SU-DHL-6 (cell line): ENCODE data around the gene ATXN7L1.

Source experiments
- H2AFZ ChIP-seq: fragments of 200-600 bp; sonication (generic); 2 replicates; pipeline ENCODE4 v1.6.1; 2014; ENCODE audit warnings: low read depth, mild to moderate bottlenecking, moderate library complexity, mixed read lengths, antibody characterized with exemption, low read length; ENCODE audit not compliant: severe bottlenecking
- H3F3A ChIP-seq: fragments of 200-600 bp; shearing (Covaris generic); 2 replicates; pipeline ENCODE4 v1.6.0; 2016; ENCODE audit warnings: antibody characterized with exemption, mild to moderate bottlenecking; ENCODE audit not compliant: insufficient read depth
- H3K27ac ChIP-seq: fragments of 200-600 bp; sonication (generic); 2 replicates; pipeline ENCODE4 v1.5.1; 2016; ENCODE audit warnings: low read depth, mild to moderate bottlenecking, low read length, moderate library complexity, mixed read lengths
- H3K27me3 ChIP-seq: fragments of 200-600 bp; sonication (generic), shearing (Covaris generic); 2 replicates; pipeline ENCODE4 v1.6.0; 2014; ENCODE audit warnings: mild to moderate bottlenecking, low read length
- H3K36me3 ChIP-seq: fragments of 200-600 bp; sonication (generic); 2 replicates; pipeline ENCODE4 v1.6.1; 2014; ENCODE audit warnings: mild to moderate bottlenecking, low read length, mixed read lengths
- H3K4me2 ChIP-seq: fragments of 300-600, 200-600 bp; shearing (Covaris generic), sonication (generic); 2 replicates; pipeline ENCODE4 v1.6.0; 2014; ENCODE audit warnings: low read length, low read depth, mild to moderate bottlenecking; ENCODE audit not compliant: poor library complexity, severe bottlenecking
- H3K4me3 ChIP-seq: fragments of 200-600 bp; sonication (generic); 2 replicates; pipeline ENCODE4 v1.5.1; 2014; ENCODE audit warnings: antibody characterized with exemption, low read length, mild to moderate bottlenecking, mixed read lengths; ENCODE audit not compliant: insufficient read depth, poor library complexity, severe bottlenecking
- H3K79me2 ChIP-seq: fragments of 200-600 bp; sonication (generic); 2 replicates; pipeline ENCODE4 v1.6.1; 2014; ENCODE audit warnings: mild to moderate bottlenecking, low read length, moderate library complexity; ENCODE audit not compliant: insufficient read depth
- H3K9ac ChIP-seq: fragments of 200-600 bp; sonication (generic); 2 replicates; pipeline ENCODE4 v1.7.0; 2014; ENCODE audit warnings: mild to moderate bottlenecking, low read length
- H3K9me2 ChIP-seq: fragments of 200-600 bp; sonication (generic); replicated peaks from 2 replicates; pipeline ENCODE4 v1.6.1; 2014; ENCODE audit warnings: low read length; ENCODE audit not compliant: insufficient read depth
- H3K9me3 ChIP-seq: fragments of 200-600 bp; sonication (generic); 2 replicates; pipeline ENCODE4 v1.6.1; 2014; ENCODE audit warnings: low read length, mixed read lengths; ENCODE audit not compliant: insufficient read depth
- H4K20me1 ChIP-seq: fragments of 200-600 bp; sonication (generic); 2 replicates; pipeline ENCODE4 v1.6.1; 2014; ENCODE audit warnings: low read depth, mild to moderate bottlenecking, antibody characterized with exemption, low read length, moderate library complexity, mixed read lengths
- EZH2phosphoT487 ChIP-seq: fragments of 200-600 bp; sonication (generic), shearing (Covaris generic); conservative IDR thresholded peaks from 2 replicates; pipeline ENCODE4 v1.6.1; 2018; ENCODE audit warnings: mild to moderate bottlenecking, antibody characterized with exemption, low read length, moderate library complexity, mixed read lengths
- TF ChIP-seq, protein P1 (sequence below): fragments of 200-600 bp; sonication (generic); IDR thresholded peaks from one replicate; pipeline ENCODE4 v1.5.1; 2017; ENCODE audit warnings: antibody characterized with exemption, mild to moderate bottlenecking, low read length, moderate library complexity; ENCODE audit not compliant: insufficient read depth, poor library complexity, severe bottlenecking

ATXN7L1 gene

DNA sequence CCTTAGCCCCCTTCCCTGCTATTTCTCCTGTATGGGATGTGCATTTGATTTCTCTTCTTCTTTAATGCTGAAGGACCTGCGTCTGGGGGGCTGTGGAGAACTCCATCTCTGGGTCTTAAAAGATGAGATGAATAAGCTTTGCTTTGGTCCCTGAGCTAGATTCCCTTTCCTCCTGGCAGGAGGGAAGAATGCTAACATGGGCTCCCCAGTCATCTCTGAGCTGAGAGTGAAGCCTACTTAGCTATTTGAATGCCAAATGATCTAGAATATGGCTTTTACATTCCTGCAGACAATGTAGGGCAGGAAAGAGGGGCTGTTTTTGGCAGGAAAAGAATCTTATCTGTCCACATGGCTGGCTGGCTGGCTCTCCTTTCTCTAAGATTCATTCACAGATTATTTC, 232.5 kb downstream of the ATXN7L1 start:
- Histone ChIP-seq H3K79me2 (no peaks in the 10 kb centered on the region), H3K27ac (no peak overlapping the region), H4K20me1 (no peaks in the 10 kb centered on the region), H3K4me2 (no peak overlapping the region), H2AFZ (no peak overlapping the region), H3K36me3 (no peaks in the 10 kb centered on the region), H3K9ac (no peak overlapping the region), H3K27me3 (no peaks in the 10 kb centered on the region), H3K9me2 (no peaks in the 10 kb centered on the region), H3K9me3 (no peaks in the 10 kb centered on the region), H3K4me3 (no peak overlapping the region), H3F3A (no peaks in the 10 kb centered on the region)
- no peak for TF ChIP-seq EZH2phosphoT487
- TF ChIP-seq, protein P1, sequence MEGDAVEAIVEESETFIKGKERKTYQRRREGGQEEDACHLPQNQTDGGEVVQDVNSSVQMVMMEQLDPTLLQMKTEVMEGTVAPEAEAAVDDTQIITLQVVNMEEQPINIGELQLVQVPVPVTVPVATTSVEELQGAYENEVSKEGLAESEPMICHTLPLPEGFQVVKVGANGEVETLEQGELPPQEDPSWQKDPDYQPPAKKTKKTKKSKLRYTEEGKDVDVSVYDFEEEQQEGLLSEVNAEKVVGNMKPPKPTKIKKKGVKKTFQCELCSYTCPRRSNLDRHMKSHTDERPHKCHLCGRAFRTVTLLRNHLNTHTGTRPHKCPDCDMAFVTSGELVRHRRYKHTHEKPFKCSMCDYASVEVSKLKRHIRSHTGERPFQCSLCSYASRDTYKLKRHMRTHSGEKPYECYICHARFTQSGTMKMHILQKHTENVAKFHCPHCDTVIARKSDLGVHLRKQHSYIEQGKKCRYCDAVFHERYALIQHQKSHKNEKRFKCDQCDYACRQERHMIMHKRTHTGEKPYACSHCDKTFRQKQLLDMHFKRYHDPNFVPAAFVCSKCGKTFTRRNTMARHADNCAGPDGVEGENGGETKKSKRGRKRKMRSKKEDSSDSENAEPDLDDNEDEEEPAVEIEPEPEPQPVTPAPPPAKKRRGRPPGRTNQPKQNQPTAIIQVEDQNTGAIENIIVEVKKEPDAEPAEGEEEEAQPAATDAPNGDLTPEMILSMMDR, result no peak

DNA sequence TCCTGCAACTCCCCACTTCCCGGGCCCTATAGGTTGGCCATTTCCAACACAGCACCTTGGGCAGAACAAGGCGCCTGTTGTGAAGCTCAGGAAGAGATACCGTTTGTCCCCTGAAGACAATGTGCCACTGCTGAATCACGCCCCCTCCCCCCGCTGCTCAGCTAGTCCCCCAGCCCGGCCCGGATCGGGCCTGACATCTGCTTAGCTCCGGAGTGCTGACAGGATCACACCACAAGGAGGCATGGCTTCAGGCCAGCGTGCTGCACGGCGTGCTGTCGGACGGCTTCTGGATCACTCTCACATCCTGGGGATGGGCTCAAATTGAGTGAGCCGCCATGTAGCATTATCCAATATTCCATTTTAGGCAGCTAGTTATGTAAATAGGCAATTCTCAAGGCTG, 233.0 kb downstream of the ATXN7L1 start:
- no peaks in the 10 kb centered on the region for H3F3A ChIP-seq
- H3K79me2 ChIP-seq, result no peaks in the 10 kb centered on the region
- H3K9me2 ChIP-seq, result no peaks in the 10 kb centered on the region
- no peaks in the 10 kb centered on the region for H3K36me3 ChIP-seq
- H4K20me1 ChIP-seq, result no peaks in the 10 kb centered on the region
- no peaks in the 10 kb centered on the region for H3K9me3 ChIP-seq
- no peaks in the 10 kb centered on the region for H3K27me3 ChIP-seq
- H3K4me3 ChIP-seq, result no peak overlapping the region
- H2AFZ ChIP-seq, result no peak overlapping the region
- no peak overlapping the region for H3K9ac ChIP-seq
- no peak overlapping the region for H3K27ac ChIP-seq
- no peak for TF ChIP-seq EZH2phosphoT487
- TF ChIP-seq, protein P1, result no peak
- no peak overlapping the region for H3K4me2 ChIP-seq

DNA sequence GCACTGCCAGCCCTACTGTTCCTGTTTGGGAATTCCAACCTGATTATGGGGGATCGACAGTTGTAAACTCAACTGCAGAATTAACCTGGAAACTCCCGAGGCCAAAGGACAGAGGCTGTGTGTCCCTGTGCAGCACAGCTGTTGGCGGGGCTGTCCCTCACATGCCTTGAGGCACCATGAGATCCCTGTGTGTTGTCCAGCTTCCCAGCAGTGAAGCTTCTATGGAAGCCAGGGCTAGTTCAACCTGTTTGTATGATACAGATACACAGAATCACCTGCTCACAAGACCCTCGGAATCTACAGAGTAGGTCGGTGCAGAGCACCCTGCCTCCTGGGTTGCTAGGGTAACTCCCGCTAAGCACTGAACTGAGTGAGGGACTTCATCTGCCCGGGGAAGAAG, 234.1 kb downstream of the ATXN7L1 start:
- Histone ChIP-seq H3F3A (no peaks in the 10 kb centered on the region), H3K79me2 (no peaks in the 10 kb centered on the region), H3K9ac (no peak overlapping the region), H3K27ac (no peak overlapping the region), H4K20me1 (no peaks in the 10 kb centered on the region), H3K9me2 (no peaks in the 10 kb centered on the region), H2AFZ (no peak overlapping the region), H3K27me3 (no peaks in the 10 kb centered on the region), H3K36me3 (no peaks in the 10 kb centered on the region), H3K4me2 (no peak overlapping the region), H3K4me3 (no peak overlapping the region), H3K9me3 (no peaks in the 10 kb centered on the region)
- TF ChIP-seq EZH2phosphoT487, result no peak
- TF ChIP-seq, protein P1, result no peak
